SK-MEL-5 (cell line): ENCODE measurements around the gene LSM3. TPM values are rescaled to one million over a fixed set of nuclear protein-coding genes. Genes with fewer than 3 reads are reported as not detected.

Experiments
- DNase-seq: peaks from one replicate; pipeline ENCODE4 v3.0.0-alpha.2; 2016; ENCODE audit warnings: low read depth, low spot score
- in situ Hi-C: cut with HindIII; loops from 2 replicates; pipeline ENCODE4 v1.10.0; 2016; ENCODE audit warnings: low sequenced_read_pairs, high pct_unique_total_duplicates, low pct_unique_long_range_greater_than_20kb
- total RNA-seq: library from RNA; depleted of rRNA; stranded (reverse); fragments of >200 nt; shearing (Covaris generic); gene quantifications from 2 replicates; pipeline ENCODE4 v1.2.3, GENCODE V29; 2014

Gene LSM3
- total RNA-seq, 1 experiment from 2014 or later: 17.4 TPM

DNA sequence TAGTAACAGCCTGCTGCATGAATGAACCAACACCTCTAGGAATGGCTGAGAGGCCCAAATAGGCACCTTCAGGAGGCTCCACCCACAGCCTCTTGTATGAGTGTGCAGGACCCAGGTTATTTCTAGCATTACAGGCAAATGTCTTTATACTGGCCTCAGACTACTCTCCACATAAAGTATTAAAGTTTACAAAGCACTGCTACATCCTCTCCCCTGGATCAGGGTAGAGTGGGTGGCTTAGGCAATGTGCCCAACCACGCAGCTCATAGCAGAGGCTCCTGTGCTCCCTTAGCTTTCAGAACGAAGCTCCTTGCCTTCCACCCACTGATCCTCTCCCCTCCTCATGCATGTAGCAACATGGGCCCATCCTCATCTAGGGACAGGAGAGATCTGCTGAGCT lies 37.5 kb upstream of the LSM3 start:
- DNase-seq: no peak
- in situ Hi-C loops: no loop called here

GRCh38 chr3:14141602-14142341 lies 36.8 kb upstream of the LSM3 start:
- no peak for DNase-seq
- in situ Hi-C loops: no loop called here

DNA sequence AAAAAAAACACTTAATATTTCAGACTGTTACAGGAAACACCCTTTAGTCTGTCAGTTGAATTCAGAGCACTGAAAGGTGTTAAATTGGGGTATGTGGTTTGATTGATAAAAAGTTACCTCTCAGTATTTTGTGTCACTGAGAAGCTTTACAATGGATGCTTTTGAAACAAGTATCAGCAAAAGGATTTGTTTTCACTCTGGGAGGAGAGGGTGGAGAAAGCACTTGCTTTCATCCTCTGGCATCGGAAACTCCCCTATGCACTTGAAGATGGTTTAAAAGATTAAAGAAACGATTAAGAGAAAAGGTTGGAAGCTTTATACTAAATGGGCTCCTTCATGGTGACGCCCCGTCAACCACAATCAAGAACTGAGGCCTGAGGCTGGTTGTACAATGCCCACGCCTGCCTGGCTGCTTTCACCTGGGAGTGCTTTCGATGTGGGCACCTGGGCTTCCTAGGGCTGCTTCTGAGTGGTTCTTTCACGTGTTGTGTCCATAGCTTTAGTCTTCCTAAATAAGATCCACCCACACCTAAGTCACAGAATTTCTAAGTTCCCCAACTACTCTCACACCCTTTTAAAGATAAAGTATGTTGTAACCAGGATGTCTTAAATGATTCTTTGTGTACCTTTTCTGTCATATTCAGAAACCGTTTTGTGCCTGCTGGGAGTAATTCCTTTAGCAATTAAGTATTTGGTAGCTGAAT lies 35.9 kb upstream of the LSM3 start:
- in situ Hi-C loops: no loop called here
- DNase-seq: no peak

DNA sequence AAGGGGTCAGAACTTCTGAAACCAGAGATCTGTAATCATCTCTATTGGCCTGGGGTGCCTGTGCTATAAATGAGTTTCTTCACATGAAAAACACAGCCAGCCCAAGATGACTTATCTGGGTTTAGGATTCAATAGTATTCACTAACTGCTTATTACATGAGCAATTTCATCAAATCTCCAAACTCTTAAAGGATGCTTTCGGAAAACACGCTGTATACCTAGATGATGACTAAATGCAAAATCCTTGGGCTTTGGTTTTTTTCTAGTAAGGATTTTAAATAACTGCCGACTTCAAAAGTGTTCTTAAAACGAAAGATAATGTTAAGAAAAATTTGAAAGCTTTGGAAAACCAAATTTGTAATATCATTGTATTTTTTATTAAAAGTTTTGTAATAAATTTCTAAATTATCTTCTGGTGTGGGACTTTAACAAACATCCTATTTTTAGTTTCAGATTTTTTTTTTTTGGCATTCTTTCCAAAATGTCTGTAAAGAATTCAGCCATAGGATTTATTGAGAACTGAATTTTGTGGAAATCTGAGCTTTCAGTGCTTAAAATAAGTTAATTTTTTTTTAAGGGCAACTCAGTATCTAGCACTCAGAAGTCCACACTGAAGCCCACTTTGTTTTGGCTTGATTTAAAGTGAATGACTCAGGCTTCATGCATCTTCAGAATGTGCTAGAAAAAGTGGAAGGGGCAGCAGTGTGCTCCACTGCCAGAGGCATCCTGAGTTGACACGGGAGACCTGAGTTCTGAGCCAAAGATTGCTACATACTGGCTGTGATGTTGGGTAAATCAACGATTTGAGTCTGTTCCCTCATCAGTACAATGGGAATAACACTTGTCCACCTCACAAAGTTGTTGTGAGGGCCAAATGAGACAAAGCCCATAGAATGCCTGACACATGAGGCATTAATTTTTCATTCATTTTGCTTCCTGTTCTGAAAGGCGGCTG lies 35.1 kb upstream of the LSM3 start:
- peak; percentile 53 for DNase-seq
- in situ Hi-C loops: no loop called here

DNA sequence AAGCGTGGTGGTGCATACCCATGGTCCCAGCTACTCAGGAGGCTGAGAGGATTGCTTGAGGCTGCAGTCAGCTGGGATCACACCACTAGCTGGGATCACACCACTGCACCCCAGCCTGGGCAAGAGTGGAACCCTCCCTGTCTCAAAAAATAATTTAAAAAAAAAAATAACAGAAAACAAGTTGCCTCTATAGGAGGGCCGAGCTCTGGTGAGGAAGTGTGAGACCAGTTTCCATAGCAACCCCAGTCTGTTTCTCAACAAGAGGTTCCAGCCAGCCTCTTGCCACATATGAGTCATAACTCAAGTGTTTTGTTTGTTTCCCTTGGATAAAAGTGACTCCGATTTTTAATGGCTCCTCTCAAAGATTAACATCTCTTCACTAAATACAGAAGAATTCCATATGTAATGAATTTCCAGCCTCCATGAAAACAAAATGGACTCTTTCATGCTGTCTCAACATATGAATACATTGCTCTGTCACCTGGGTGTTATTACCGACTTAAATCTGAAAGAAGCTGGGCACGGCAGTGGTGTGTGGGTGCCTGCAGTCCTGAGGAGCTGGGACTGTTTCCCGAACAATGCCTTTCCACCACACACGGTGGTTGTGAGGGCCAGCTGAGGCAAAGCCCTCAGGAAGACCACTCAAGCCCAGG lies 34.1 kb upstream of the LSM3 start:
- peak; percentile 87 for DNase-seq
- in situ Hi-C loops: no loop called here

GRCh38 chr3:14145236-14145635 lies 33.4 kb upstream of the LSM3 start:
- in situ Hi-C loops: no loop called here

DNA sequence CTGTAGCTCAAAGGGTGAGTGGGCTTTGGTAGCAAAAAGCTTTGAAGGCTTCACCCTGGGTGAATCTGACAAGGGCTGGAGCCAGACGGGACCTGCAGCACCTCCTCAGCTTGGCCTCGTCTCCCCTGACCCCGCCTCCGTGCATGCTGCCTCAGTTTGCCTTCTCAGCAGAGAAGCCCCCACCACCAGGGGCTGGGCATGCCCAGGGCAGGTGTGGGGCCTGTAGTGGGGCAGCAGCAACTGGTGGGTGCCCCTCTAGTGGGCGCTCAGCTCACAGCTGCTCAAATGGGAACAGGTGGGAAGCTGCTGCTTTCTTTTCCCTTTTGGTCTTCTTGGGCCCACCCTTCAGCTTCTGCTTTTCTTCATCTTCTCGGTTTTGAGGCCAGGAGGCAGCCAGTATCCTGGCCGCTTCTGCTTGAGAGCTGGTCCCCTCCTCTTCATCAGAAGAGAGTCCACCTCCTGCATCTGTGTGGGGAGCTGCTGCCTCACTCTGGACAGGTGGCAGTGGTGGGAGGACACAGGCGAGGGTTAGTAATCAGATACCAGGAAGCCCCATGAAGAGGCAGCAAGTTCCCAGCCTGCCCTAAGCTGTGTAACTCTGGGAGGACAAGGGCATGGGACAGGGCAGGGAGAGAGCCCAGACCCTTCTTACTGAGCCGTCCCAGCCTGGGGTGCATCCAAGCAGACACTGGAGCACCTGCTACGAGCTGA lies 32.8 kb upstream of the LSM3 start:
- DNase-seq: no peak
- in situ Hi-C loops: no loop called here

More at GRCh38 chr3:14145236-14145635, 33.4 kb upstream of the LSM3 start:
- no peak for DNase-seq

DNA sequence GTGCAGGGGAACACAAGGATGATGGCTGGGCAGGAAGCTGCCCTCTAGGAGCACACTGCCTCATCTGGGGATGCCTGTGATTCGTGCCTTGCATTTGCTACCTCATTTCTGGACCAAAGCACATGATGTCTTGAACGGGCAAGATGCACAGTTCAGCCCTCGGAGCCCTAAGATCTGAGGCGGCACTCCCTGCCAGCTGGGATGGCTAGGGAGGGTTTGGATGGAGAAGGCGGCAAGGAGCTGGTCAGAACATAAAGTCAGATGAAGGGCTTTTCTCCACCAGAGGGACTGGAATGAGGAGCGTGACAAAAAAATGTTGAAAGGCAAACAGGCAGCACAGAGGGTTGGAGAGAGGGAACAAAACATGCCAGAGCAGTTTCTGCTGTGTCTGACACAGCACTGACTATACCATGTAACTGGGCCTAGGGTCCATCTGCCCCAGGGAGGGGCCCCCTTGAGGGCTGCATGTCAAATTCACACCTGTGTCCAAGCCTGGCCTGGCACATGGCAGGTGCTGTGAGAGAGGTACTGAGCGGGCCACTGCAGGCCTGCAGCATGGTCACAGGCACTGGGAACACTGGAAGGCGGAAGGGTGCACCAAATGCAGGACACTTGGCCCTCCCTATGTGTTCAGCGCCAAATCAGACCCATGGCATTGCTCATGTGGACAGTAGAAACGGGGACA lies 32.1 kb upstream of the LSM3 start:
- in situ Hi-C loops: no loop called here

DNA sequence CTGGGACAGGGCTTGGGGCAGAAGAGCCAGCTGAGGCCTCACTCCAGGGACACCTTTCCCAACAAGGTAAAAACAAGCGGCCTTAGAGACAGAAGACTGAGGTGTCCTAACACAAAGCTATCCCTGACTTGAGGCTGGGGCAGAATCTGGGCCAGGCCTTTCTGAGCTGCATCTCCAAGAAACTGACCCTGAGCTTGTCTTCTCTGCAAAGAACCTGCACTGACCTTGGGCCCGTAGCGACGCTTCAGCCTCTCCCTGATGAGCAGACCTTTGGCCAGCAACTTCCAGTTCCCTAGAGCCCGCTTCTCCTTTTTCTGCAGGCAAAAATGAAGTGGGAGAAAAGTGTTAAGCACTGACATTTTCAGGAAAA lies 31.6 kb upstream of the LSM3 start:
- in situ Hi-C loops: no loop called here
- no peak for DNase-seq

More for the DNA sequence above, 32.1 kb upstream of the LSM3 start:
- no peak for DNase-seq

- in situ Hi-C loops: no loop called here
- no peak for DNase-seq
These were observed 31.0 kb upstream of the LSM3 start for GRCh38 chr3:14147617-14148016.

DNA sequence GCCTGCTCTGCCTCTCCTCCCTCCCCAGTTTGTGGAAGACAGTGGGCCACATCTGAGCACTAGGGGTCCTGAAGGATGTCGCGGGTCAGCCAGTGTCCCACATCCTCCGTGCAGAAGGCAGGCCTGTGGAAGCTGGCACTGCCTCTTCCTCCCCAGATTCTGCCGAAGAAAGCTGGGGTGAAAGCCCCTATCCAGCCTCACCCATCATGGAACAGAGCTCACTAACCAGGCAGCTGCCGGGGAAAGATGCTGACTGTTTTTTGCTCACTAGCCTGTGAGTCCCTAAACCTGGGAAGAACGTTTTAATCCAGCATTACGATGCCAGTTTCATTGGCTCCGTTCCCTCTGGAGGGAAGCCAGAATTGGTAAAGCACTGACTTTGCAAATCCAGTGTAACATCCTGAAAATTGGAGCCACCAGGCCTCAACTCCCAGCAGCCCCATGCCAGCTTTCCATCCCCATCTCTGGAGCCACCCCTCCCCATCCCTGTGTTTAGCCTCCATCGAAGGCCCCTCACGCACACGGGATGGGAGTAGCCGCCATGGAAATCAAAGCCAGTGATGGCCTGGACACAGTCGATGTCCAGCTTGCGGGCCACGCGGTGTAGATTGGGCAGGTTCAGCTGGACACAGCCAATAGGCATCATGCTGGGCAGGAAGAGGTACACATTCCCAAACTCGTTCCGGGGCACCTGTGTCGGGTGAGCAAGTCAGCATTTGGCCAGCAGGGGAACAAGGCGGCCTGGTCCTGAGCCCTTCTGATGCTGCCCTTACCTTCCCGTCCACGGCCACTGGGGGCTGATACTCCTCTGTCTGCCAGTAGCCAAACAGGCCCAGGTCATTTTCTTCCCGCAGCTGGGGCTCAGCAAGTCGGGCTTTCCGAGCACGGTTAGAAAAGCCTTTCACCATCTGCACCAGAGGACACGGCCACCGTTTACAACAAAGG lies 30.3 kb upstream of the LSM3 start:
- DNase-seq: peak; percentile 27
- in situ Hi-C loops: no loop called here

- in situ Hi-C loops: no loop called here
- no peak for DNase-seq
These were observed 28.5 kb upstream of the LSM3 start for GRCh38 chr3:14150078-14150477.

DNA sequence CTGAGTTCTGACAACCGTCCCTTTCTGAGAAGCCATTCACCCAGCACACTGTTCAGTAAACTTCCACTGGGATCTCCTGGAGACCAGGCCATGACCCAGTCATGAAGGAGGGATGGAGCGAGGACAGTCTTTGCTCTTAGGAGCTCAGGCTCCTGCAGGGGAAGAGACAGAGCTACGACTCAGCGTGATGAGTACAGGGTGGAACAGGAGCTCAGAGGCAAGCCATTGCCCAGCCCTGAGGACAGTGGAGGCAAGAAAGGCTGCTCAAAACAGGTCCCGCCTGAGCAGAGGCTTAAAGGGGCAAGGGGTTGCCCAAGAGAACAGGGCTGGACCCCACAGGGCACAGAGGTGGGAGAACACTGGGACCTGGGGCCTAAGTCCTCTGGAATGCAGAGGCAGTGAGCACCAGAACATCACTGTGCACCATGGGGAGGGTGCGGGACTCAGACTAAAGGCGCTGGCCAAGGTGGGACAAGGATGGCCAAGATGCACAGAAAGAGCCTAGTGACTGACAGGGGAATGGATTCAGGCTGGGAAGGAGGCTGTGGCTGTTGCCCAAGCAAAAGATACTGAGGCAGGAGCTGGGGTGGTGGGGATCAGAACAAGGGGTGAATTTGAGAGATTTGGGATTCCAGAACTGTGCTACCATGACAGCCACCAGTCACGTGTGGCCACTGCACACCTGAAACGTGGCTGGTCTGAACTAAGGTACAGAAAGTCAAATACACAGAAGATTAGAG lies 28.0 kb upstream of the LSM3 start:
- no peak for DNase-seq
- in situ Hi-C loops: no loop called here

DNA sequence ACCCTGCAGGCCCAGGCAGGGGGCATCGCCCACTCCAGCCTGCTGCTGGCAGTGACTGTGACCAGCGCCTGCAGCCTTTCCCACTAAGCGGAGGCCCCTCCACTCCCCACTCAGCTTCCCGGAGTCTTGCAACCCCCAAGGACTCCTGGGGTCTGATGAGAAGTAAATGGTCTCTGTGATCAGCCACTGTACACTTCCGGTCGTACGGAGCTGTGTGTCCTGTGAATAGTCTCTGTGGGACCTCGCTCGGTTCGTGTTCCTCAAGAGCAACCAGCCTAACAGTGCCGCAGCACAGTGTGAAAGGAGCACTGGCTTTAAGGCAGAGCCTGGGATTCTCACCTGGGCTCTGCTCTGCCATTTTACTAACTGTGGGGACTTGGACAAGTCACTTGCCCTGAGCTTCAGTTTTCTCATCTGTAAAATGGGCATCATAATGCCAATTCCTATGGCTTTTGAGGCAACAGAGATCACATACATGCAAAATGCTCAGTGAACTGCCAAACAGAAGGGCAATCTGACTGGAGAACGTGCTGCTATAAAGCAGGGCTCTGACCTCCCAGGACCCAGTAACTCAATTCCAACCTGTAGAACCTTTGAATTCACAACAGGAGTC lies 27.0 kb upstream of the LSM3 start:
- DNase-seq: no peak
- in situ Hi-C loops: no loop called here
